ENCODE results near the gene CCR9. TPM values are rescaled to one million over a fixed set of nuclear protein-coding genes. Genes with fewer than 3 reads are reported as not detected.

Gene CCR9
- polyA plus RNA-seq, 4 donors, result 0.22 to 2.7 (median 1.0) TPM

DNA sequence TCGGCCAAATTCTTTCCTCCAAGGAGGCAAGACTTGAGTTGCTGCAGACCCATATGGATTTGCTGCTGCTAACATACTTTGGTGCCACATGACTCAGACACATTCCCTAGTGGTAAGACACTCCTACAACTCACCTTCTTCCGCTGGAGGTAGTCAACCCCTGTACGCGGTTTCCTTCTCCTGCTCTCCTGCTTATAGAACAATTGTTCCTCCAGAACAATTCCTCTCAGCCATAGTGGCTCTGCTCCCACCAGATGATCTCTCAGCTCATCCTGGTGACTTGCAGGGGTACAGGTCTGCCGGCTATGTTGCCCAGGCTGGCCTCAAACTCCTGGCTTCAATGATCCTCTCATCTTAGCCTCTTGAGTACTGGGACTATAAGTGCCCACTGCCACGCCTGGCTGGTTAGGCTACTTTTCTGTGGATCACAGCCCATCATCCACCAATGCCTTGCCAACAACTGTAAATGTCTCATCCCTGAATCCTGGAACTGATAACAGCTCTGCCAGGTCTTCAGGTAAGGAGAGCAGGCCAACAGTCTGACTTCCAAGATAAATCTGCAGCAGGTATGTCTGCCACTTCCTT, 54.5 kb downstream of the CCR9 start:
- Histone ChIP-seq H3K27ac (ENCODE audit: low read depth in 1 of 3, low read length in 2 of 3) (no peak overlapping the region), H3K4me1 (ENCODE audit: control insufficient read depth in 3 of 3, insufficient read depth in 2 of 3, low read depth in 1 of 3, low read length in 2 of 3) (peaks cover 0 to 4% (median 0%) of the 10 kb centered on the region in 3 donors), H3K36me3 (ENCODE audit: control insufficient read depth in 3 of 3, insufficient read depth in 2 of 3, low read depth in 1 of 3, low read length in 3 of 3) (peaks cover 0 to 55% (median 4%) of the 10 kb centered on the region in 3 donors), H3K27me3 (ENCODE audit: control insufficient read depth in 3 of 3, insufficient read depth in 3 of 3, low read length in 3 of 3) (no peaks in the 10 kb centered on the region), H3K9me3 (ENCODE audit: control insufficient read depth in 2 of 2, insufficient read depth in 1 of 2, low read depth in 1 of 2, low read length in 1 of 2) (peaks cover 0 to 11% of the 10 kb centered on the region in 2 donors), H3K4me3 (ENCODE audit: low read depth in 1 of 3, low read length in 3 of 3) (no peak overlapping the region)
- DNase-seq (no peak), FAIRE-seq (no peak)
- whole genome bisulfite sequencing, 3 donors, result 86 to 98% (median 90%) methylated on average over 6 of the region's 6 CpGs

DNA sequence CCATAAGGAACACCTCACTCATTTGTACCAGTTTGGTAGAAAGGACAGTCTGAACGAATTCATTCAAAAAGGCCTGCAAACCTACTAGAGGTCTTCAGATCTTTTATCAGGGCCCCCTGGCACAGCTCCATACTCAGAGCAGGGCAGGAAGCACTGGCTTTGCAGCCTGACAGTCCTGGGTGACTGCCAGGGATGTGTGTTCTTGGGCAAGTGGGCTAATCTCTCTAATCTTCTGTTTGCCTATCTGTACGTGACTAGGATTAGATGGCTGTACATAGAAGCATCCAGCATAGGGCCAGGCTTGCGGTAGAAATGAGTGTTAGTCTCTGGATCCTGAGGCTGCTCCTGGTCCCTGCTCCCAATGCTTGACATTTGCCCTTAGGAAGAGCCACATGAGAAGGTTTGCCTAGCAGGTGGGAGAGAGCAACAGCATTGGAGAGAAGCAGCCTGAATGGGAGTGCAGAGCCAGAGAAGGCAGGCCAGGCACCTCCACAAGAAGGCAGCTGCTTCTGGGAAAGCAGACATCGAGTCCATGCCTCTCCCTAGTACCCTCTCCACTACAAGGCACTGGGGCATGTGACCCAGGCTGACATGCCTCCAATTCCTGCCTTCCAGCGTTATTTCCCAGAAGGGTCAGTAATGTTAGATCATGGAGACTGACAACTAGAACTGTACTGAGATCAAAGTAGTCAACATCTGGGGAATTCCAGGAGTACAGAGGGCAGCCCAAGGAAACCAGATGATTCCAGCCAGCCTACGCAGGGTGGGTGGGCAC, 55.9 kb downstream of the CCR9 start:
- no peak for DNase-seq
- H3K4me3 ChIP-seq (ENCODE audit: low read depth in 1 of 3, low read length in 3 of 3), result no peak overlapping the region
- no peak for FAIRE-seq
- H3K27me3 ChIP-seq (ENCODE audit: control insufficient read depth in 3 of 3, insufficient read depth in 3 of 3, low read length in 3 of 3), result no peaks in the 10 kb centered on the region
- H3K9me3 ChIP-seq (ENCODE audit: control insufficient read depth in 2 of 2, insufficient read depth in 1 of 2, low read depth in 1 of 2, low read length in 1 of 2), result peaks cover 0 to 11% of the 10 kb centered on the region in 2 donors
- 59 to 74% (median 72%) methylated on average over 6 of the region's 6 CpGs for WGBS, 3 donors
- H3K27ac ChIP-seq (ENCODE audit: low read depth in 1 of 3, low read length in 2 of 3), result no peak overlapping the region
- H3K36me3 ChIP-seq (ENCODE audit: control insufficient read depth in 3 of 3, insufficient read depth in 2 of 3, low read depth in 1 of 3, low read length in 3 of 3), result peaks cover 0 to 54% (median 0%) of the 10 kb centered on the region in 3 donors
- H3K4me1 ChIP-seq (ENCODE audit: control insufficient read depth in 3 of 3, insufficient read depth in 2 of 3, low read depth in 1 of 3, low read length in 2 of 3), result peaks cover 0 to 4% (median 0%) of the 10 kb centered on the region in 3 donors

DNA sequence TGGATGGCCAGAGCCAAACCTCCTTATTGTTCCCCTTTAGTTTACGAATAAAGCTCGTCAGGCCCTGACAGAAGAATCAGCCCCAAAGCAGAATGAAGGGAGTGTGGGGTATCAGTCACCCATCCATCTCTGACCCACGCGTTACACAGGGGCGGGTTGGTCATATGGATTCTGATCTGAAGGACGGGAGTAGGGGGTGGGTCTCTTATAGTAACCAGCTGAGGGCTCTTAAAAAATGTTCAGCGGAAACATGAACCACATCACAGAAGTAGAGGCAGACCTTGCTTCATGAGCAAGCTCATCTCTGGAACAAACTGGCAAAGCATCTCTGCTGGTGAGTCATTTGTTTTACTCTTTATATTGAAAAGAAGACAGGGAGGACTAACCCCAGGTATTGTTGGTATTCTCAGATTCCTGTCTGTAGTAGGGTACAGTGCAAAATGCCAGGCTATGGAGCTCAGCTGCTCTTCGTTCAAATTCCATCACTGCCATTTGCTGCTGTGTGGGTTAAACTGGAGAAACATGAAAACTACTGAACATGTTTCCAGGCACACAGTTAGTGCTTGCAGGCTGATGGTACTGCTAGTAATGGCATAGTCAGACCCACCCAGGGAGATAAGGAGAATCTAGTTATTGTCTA, 57.0 kb downstream of the CCR9 start, which contains the start of gene CXCR6:
CXCR6 (plus strand) TSS at position 258 of the 640 bp plus-strand sequence. CDS start 3,018 bp downstream, outside the sequence.
- DNase-seq, result peak in 1 of 2 donors; percentile 45
- H3K27ac ChIP-seq (ENCODE audit: low read depth in 1 of 3, low read length in 2 of 3), result peak within 1 kb of the TSS in 1 of 3 donors; percentile 76
- WGBS, 3 donors, result 83 to 92% (median 86%) methylated on average over 8 of the region's 8 CpGs

DNA sequence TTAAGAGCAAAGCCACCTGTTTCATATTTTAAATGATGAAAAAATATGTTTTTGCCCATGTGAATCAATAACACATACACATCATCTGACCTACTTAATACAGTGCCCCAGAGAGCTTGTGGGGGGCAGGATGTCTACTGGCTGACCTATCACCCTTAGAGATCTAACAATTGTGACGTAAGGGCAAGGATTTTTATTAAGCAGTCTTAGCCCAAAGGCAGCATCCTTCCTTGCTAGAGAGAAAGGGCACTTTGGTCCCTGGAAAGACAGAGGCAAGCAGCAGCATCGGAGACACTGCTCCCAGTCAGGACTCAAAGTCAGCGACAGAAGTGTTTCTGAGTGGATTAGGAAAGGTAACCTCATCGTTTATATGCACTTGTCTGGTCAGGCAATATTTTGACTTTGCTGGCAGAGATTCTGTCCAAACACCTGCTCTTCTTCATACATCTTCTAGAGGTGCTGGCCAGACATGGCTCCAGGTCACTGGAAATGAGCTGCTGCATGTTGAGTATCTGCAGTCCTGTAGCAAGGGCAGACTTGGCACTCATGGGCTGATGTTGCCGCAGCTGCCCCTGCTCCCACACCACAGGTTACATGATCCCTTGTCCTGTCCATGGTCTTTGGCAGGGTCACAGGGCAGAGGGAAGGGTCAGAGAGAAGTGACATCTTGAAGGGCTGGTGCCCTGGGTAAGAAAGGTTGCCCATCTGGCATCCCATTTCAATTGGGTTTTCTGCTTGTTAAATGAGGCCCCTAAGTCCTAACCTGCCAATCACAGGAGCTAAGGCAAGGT, 58.7 kb downstream of the CCR9 start:
- H3K36me3 ChIP-seq (ENCODE audit: control insufficient read depth in 3 of 3, insufficient read depth in 2 of 3, low read depth in 1 of 3, low read length in 3 of 3), result peaks cover 3 to 56% (median 4%) of the 10 kb centered on the region in 3 donors
- H3K4me1 ChIP-seq (ENCODE audit: control insufficient read depth in 3 of 3, insufficient read depth in 2 of 3, low read depth in 1 of 3, low read length in 2 of 3), result no peaks in the 10 kb centered on the region
- peaks cover 0 to 11% of the 10 kb centered on the region in 2 donors for H3K9me3 ChIP-seq (ENCODE audit: control insufficient read depth in 2 of 2, insufficient read depth in 1 of 2, low read depth in 1 of 2, low read length in 1 of 2)
- FAIRE-seq (no peak), DNase-seq (peak in 1 of 2 donors; percentile 25)
- no peaks in the 10 kb centered on the region for H3K27me3 ChIP-seq (ENCODE audit: control insufficient read depth in 3 of 3, insufficient read depth in 3 of 3, low read length in 3 of 3)
- H3K4me3 ChIP-seq (ENCODE audit: low read depth in 1 of 3, low read length in 3 of 3), result peak overlapping the region in 1 of 3 donors; percentile 32
- 80 to 87% (median 85%) methylated on average over 5 of the region's 5 CpGs for WGBS, 3 donors
- H3K27ac ChIP-seq (ENCODE audit: low read depth in 1 of 3, low read length in 2 of 3), result peak overlapping the region in 2 of 3 donors; percentile 13 to 85

More for the DNA sequence above, 57.0 kb downstream of the CCR9 start, which contains the start of gene CXCR6:
- Histone ChIP-seq H3K4me1 (ENCODE audit: control insufficient read depth in 3 of 3, insufficient read depth in 2 of 3, low read depth in 1 of 3, low read length in 2 of 3) (peaks cover 0 to 4% (median 0%) of the 10 kb centered on the region in 3 donors), H3K36me3 (ENCODE audit: control insufficient read depth in 3 of 3, insufficient read depth in 2 of 3, low read depth in 1 of 3, low read length in 3 of 3) (peaks cover 3 to 50% (median 4%) of the 10 kb centered on the region in 3 donors), H3K4me3 (ENCODE audit: low read depth in 1 of 3, low read length in 3 of 3) (peak within 1 kb of the TSS in 1 of 3 donors; percentile 44), H3K9me3 (ENCODE audit: control insufficient read depth in 2 of 2, insufficient read depth in 1 of 2, low read depth in 1 of 2, low read length in 1 of 2) (peaks cover 0 to 11% of the 10 kb centered on the region in 2 donors), H3K27me3 (ENCODE audit: control insufficient read depth in 3 of 3, insufficient read depth in 3 of 3, low read length in 3 of 3) (no peaks in the 10 kb centered on the region)
- no peak for FAIRE-seq

DNA sequence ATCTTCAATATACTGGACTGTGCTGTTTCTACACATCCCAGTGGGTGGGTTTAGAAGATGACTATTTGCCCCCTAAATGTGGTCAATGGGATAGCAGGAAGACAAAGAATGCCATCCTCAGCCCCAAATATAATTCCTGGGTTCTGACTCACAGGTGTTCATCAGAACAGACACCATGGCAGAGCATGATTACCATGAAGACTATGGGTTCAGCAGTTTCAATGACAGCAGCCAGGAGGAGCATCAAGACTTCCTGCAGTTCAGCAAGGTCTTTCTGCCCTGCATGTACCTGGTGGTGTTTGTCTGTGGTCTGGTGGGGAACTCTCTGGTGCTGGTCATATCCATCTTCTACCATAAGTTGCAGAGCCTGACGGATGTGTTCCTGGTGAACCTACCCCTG, 60.0 kb downstream of the CCR9 start:
- peak in 1 of 2 donors; percentile 34 for DNase-seq
- H3K36me3 ChIP-seq (ENCODE audit: control insufficient read depth in 3 of 3, insufficient read depth in 2 of 3, low read depth in 1 of 3, low read length in 3 of 3), result peaks cover 7 to 63% (median 8%) of the 10 kb centered on the region in 3 donors
- no peak overlapping the region for H3K4me3 ChIP-seq (ENCODE audit: low read depth in 1 of 3, low read length in 3 of 3)
- peak overlapping the region in 1 of 3 donors; percentile 43 for H3K27ac ChIP-seq (ENCODE audit: low read depth in 1 of 3, low read length in 2 of 3)
- FAIRE-seq, result no peak
- WGBS, 3 donors, result 55 to 92% (median 86%) methylated on average over 1 of the region's 1 CpG
- no peaks in the 10 kb centered on the region for H3K4me1 ChIP-seq (ENCODE audit: control insufficient read depth in 3 of 3, insufficient read depth in 2 of 3, low read depth in 1 of 3, low read length in 2 of 3)
- H3K27me3 ChIP-seq (ENCODE audit: control insufficient read depth in 3 of 3, insufficient read depth in 3 of 3, low read length in 3 of 3), result no peaks in the 10 kb centered on the region
- H3K9me3 ChIP-seq (ENCODE audit: control insufficient read depth in 2 of 2, insufficient read depth in 1 of 2, low read depth in 1 of 2, low read length in 1 of 2), result no peaks in the 10 kb centered on the region

DNA sequence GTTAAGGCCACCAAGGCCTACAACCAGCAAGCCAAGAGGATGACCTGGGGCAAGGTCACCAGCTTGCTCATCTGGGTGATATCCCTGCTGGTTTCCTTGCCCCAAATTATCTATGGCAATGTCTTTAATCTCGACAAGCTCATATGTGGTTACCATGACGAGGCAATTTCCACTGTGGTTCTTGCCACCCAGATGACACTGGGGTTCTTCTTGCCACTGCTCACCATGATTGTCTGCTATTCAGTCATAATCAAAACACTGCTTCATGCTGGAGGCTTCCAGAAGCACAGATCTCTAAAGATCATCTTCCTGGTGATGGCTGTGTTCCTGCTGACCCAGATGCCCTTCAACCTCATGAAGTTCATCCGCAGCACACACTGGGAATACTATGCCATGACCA, 60.5 kb downstream of the CCR9 start:
- FAIRE-seq, result no peak
- DNase-seq, result peak in 1 of 2 donors; percentile 24
- Histone ChIP-seq H3K36me3 (ENCODE audit: control insufficient read depth in 3 of 3, insufficient read depth in 2 of 3, low read depth in 1 of 3, low read length in 3 of 3) (peaks cover 8 to 68% (median 13%) of the 10 kb centered on the region in 3 donors), H3K4me1 (ENCODE audit: control insufficient read depth in 3 of 3, insufficient read depth in 2 of 3, low read depth in 1 of 3, low read length in 2 of 3) (no peaks in the 10 kb centered on the region), H3K27me3 (ENCODE audit: control insufficient read depth in 3 of 3, insufficient read depth in 3 of 3, low read length in 3 of 3) (no peaks in the 10 kb centered on the region), H3K9me3 (ENCODE audit: control insufficient read depth in 2 of 2, insufficient read depth in 1 of 2, low read depth in 1 of 2, low read length in 1 of 2) (no peaks in the 10 kb centered on the region), H3K4me3 (ENCODE audit: low read depth in 1 of 3, low read length in 3 of 3) (no peak overlapping the region), H3K27ac (ENCODE audit: low read depth in 1 of 3, low read length in 2 of 3) (peak overlapping the region in 1 of 3 donors; percentile 47)
- WGBS, 3 donors, result 85 to 97% (median 86%) methylated on average over 3 of the region's 3 CpGs

DNA sequence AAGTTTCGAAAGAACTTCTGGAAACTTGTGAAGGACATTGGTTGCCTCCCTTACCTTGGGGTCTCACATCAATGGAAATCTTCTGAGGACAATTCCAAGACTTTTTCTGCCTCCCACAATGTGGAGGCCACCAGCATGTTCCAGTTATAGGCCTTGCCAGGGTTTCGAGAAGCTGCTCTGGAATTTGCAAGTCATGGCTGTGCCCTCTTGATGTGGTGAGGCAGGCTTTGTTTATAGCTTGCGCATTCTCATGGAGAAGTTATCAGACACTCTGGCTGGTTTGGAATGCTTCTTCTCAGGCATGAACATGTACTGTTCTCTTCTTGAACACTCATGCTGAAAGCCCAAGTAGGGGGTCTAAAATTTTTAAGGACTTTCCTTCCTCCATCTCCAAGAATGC, 61.0 kb downstream of the CCR9 start:
- peaks cover 12 to 67% (median 15%) of the 10 kb centered on the region in 3 donors for H3K36me3 ChIP-seq (ENCODE audit: control insufficient read depth in 3 of 3, insufficient read depth in 2 of 3, low read depth in 1 of 3, low read length in 3 of 3)
- DNase-seq (no peak), FAIRE-seq (no peak)
- no peaks in the 10 kb centered on the region for H3K4me1 ChIP-seq (ENCODE audit: control insufficient read depth in 3 of 3, insufficient read depth in 2 of 3, low read depth in 1 of 3, low read length in 2 of 3)
- H3K27ac ChIP-seq (ENCODE audit: low read depth in 1 of 3, low read length in 2 of 3), result peak overlapping the region in 1 of 3 donors; percentile 47
- peak overlapping the region in 1 of 3 donors; percentile 13 for H3K4me3 ChIP-seq (ENCODE audit: low read depth in 1 of 3, low read length in 3 of 3)
- WGBS, 3 donors, result 95 to 98% (median 97%) methylated on average over 3 of the region's 3 CpGs
- H3K9me3 ChIP-seq (ENCODE audit: control insufficient read depth in 2 of 2, insufficient read depth in 1 of 2, low read depth in 1 of 2, low read length in 1 of 2), result no peaks in the 10 kb centered on the region
- H3K27me3 ChIP-seq (ENCODE audit: control insufficient read depth in 3 of 3, insufficient read depth in 3 of 3, low read length in 3 of 3), result no peaks in the 10 kb centered on the region

Data from small intestine (tissue), 7 donors.